Astrocyte of the cerebellum (primary cell): Measurements from ENCODE around the gene DNAJC1.

Source experiments
- DNase-seq: peaks from one replicate; pipeline ENCODE4 v3.0.0-alpha.2; 2011; ENCODE audit warnings: low read depth
- H3K4me3 ChIP-seq: 2 replicates; pipeline ENCODE4 v1.5.1; 2011; ENCODE audit warnings: mild to moderate bottlenecking, low read depth, low read length, moderate library complexity
- CTCF ChIP-seq: IDR thresholded peaks from 2 replicates; pipeline ENCODE4 v1.5.1; 2012; ENCODE audit warnings: low read length, low read depth, moderate library complexity, mild to moderate bottlenecking; ENCODE audit errors: missing control alignments
- in situ Hi-C: cut with HindIII; loops from 2 replicates; pipeline ENCODE4 v1.10.0; 2017; ENCODE audit warnings: low sequenced_read_pairs

The DNAJC1 gene

GRCh38 chr10:21757185-21757901, 246.2 kb downstream of the DNAJC1 start:
- in situ Hi-C loops = no loop called here
- no peak for DNase-seq
- no peak overlapping the region for H3K4me3 ChIP-seq
- no peak for TF ChIP-seq CTCF

GRCh38 chr10:21756707-21757106, 246.8 kb downstream of the DNAJC1 start:
- H3K4me3 ChIP-seq = no peak overlapping the region
- TF ChIP-seq CTCF = no peak
- no peak for DNase-seq
- in situ Hi-C loops = no loop called here

- in situ Hi-C loops = no loop called here
- no peak overlapping the region for H3K4me3 ChIP-seq
- DNase-seq = no peak
- no peak for TF ChIP-seq CTCF
Measured at GRCh38 chr10:21754410-21755011, 249.0 kb downstream of the DNAJC1 start.

- DNase-seq = no peak
- in situ Hi-C loops = no loop called here
- H3K4me3 ChIP-seq = no peak overlapping the region
- TF ChIP-seq CTCF = no peak
Measured at GRCh38 chr10:21753497-21754270, 249.8 kb downstream of the DNAJC1 start.

- DNase-seq = no peak
- no peak overlapping the region for H3K4me3 ChIP-seq
- TF ChIP-seq CTCF = no peak
- in situ Hi-C loops = no loop called here
Measured at GRCh38 chr10:21751341-21752310, 251.9 kb downstream of the DNAJC1 start.

GRCh38 chr10:21750424-21750823, 253.1 kb downstream of the DNAJC1 start:
- TF ChIP-seq CTCF = no peak
- H3K4me3 ChIP-seq = no peak overlapping the region
- in situ Hi-C loops = no loop called here
- no peak for DNase-seq
